DOHH2 (cell line): ENCODE results near the gene FABP2.
A peak's percentile ranks its signal among the peaks of the same experiment; 100 is the strongest.
"Not testable (repeated sequence)": the region's sequence is repeated elsewhere in the genome, so short reads cannot be mapped to it uniquely, and the experiment has no call there.

Experiments used
- H3F3A ChIP-seq: fragments of 200-600 bp; sonication (generic), shearing (Covaris generic); 2 replicates; pipeline ENCODE4 v1.6.0; 2016; ENCODE audit warnings: antibody characterized with exemption, mild to moderate bottlenecking; ENCODE audit not compliant: control insufficient read depth, insufficient read depth
- H3K27ac ChIP-seq: fragments of 200-600 bp; sonication (generic); 2 replicates; pipeline ENCODE4 v1.5.1; 2014; ENCODE audit warnings: low read depth, mild to moderate bottlenecking, low read length, moderate library complexity
- H3K27me3 ChIP-seq: fragments of 200-600 bp; sonication (generic); 2 replicates; pipeline ENCODE4 v1.6.1; 2014; ENCODE audit warnings: mild to moderate bottlenecking, low read length, mixed read lengths; ENCODE audit not compliant: control insufficient read depth
- H3K36me3 ChIP-seq: fragments of 200-600 bp; sonication (generic); 2 replicates; pipeline ENCODE4 v1.6.1; 2014; ENCODE audit warnings: mild to moderate bottlenecking, low read length, moderate library complexity, mixed read lengths; ENCODE audit not compliant: control insufficient read depth
- H3K4me1 ChIP-seq: fragments of 200-600 bp; sonication (generic); 2 replicates; pipeline ENCODE4 v1.6.1; 2014; ENCODE audit warnings: mild to moderate bottlenecking, low read length, mixed read lengths; ENCODE audit not compliant: control insufficient read depth
- H3K4me2 ChIP-seq: fragments of 200-600 bp; sonication (generic); 2 replicates; pipeline ENCODE4 v1.6.0; 2014; ENCODE audit warnings: mild to moderate bottlenecking, low read length, moderate library complexity
- H3K4me3 ChIP-seq: fragments of 200-600 bp; sonication (generic); 2 replicates; pipeline ENCODE4 v1.5.1; 2014; ENCODE audit warnings: mild to moderate bottlenecking, low read length, mixed read lengths
- H3K79me2 ChIP-seq: fragments of 200-600 bp; sonication (generic); 2 replicates; pipeline ENCODE4 v1.6.1; 2014; ENCODE audit warnings: mild to moderate bottlenecking, low read length, mixed read lengths; ENCODE audit not compliant: control insufficient read depth
- H3K9me2 ChIP-seq: fragments of 200-600 bp; sonication (generic); replicated peaks from 2 replicates; pipeline ENCODE4 v1.6.1; 2014; ENCODE audit warnings: mild to moderate bottlenecking, low read length, mixed read lengths; ENCODE audit not compliant: control insufficient read depth
- H3K9me3 ChIP-seq: fragments of 200-600 bp; sonication (generic); 2 replicates; pipeline ENCODE4 v1.6.1; 2014; ENCODE audit warnings: antibody characterized with exemption, low read length, mixed read lengths; ENCODE audit not compliant: control insufficient read depth, insufficient read depth
- H4K20me1 ChIP-seq: fragments of 200-600 bp; sonication (generic); 2 replicates; pipeline ENCODE4 v1.6.0; 2014; ENCODE audit warnings: low read depth, mild to moderate bottlenecking, antibody characterized with exemption, low read length, moderate library complexity; ENCODE audit not compliant: control insufficient read depth, insufficient read depth
- EZH2phosphoT487 ChIP-seq: fragments of 200-600 bp; sonication (generic); IDR thresholded peaks from 2 replicates; pipeline ENCODE4 v1.6.1; 2017; ENCODE audit warnings: borderline replicate concordance, mild to moderate bottlenecking, antibody characterized with exemption, low read length, moderate library complexity, mixed read lengths

Gene FABP2

DNA sequence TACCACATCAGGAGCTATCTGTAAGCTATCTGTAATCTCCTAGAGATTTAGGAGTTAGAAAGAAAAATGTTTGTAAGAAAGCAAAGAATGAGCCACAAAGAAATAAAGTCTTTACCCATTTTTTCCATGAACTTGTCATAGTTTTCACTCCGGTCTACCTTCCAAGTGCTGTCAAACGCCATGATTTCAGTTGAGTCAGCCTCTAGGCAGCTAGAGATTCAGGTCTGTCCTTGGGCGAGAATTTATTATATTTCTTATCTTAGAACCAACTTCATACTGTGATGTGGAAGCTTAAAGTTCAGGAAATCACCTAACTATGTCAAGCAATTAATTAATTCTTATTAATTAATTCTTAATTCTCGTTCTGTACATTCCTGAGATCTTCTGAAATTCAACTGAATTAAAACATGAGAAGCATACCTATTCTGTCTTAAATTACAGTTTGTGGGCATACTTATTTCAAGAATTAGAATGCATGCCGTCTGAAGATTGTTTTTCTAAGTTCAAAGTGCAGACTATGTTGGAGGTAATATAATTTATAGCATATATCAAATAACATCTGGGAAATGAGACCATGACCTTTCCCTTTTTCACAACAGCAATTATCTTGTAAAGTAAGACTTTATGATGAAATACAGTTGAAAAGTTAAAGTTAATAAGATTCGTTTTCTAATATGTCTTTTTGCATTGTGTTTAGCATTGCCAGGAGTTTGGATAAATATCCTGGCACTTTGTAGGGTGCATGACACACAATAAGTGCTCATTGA, at the start of gene FABP2:
FABP2 (minus strand) TSS at position 218 of the 767 bp plus-strand sequence; CDS start at position 182, 36 bp downstream.
- H4K20me1 ChIP-seq, result no peaks in the 10 kb centered on the region
- H3K79me2 ChIP-seq, result no peaks in the 10 kb centered on the region
- no peak within 1 kb of the TSS for H3K27ac ChIP-seq
- H3K4me3 ChIP-seq, result no peak within 1 kb of the TSS
- no peaks in the 10 kb centered on the region for H3F3A ChIP-seq
- no peaks in the 10 kb centered on the region for H3K9me3 ChIP-seq
- H3K4me2 ChIP-seq, result no peak within 1 kb of the TSS
- H3K36me3 ChIP-seq, result no peaks in the 10 kb centered on the region
- H3K9me2 ChIP-seq, result no peaks in the 10 kb centered on the region
- H3K27me3 ChIP-seq, result no peaks in the 10 kb centered on the region
- no peak for TF ChIP-seq EZH2phosphoT487
- no peaks in the 10 kb centered on the region for H3K4me1 ChIP-seq

DNA sequence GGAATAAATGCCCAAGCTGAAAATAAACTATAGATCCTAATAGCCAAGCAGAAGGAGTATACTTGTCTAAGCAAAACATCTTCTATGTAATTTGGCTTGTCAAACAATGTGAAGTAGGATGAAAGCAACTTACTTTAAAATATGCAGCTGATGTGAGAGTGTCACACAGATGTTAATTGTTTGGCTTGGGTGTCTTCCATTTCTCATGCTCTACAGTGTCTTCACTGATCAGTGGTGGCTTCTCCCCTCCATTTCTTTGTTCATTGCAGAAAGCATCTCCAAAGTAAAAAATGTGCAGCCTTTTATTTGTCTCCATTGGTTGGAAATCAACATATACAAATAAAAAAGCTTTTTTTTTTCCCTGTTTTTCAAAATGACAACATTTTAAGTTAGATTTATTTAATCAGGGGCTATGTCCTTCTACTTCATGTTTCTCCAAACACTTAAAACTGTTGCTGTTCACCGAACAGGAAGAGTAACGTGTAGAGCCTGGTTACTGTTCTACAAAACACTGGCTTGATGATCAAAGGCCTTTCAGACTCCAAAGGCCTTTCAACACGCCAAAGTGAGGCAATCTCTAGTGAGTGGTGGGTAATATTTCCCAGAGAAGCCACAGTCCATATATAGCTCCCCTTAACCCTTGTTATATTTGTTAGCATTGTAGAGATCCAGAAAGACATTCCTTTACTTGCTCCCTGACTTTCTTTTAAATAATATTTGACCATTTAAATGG, 49.2 kb upstream of the FABP2 start:
- H3F3A ChIP-seq, H3K79me2 ChIP-seq, H3K9me2 ChIP-seq, H3K27me3 ChIP-seq, H3K9me3 ChIP-seq, H4K20me1 ChIP-seq, H3K36me3 ChIP-seq: not testable (repeated sequence)
- Histone ChIP-seq H3K4me1 (peaks cover 22% of the 10 kb centered on the region), H3K27ac (0 out of 2 replicates have a peak overlapping the region, but pooled peaks have one; percentile 2), H3K4me2 (peak overlapping the region; percentile 57), H3K4me3 (peak overlapping the region; percentile 37)

GRCh38 chr4:119370392-119370791, 48.5 kb upstream of the FABP2 start:
- not testable (repeated sequence) for H3K36me3 ChIP-seq, H3K27me3 ChIP-seq, H3K9me2 ChIP-seq, H3K9me3 ChIP-seq, H3K79me2 ChIP-seq, H3F3A ChIP-seq, H4K20me1 ChIP-seq, H3K27ac ChIP-seq
- Histone ChIP-seq H3K4me3 (peak overlapping the region; percentile 37), H3K4me2 (peak overlapping the region; percentile 57), H3K4me1 (peaks cover 22% of the 10 kb centered on the region)

DNA sequence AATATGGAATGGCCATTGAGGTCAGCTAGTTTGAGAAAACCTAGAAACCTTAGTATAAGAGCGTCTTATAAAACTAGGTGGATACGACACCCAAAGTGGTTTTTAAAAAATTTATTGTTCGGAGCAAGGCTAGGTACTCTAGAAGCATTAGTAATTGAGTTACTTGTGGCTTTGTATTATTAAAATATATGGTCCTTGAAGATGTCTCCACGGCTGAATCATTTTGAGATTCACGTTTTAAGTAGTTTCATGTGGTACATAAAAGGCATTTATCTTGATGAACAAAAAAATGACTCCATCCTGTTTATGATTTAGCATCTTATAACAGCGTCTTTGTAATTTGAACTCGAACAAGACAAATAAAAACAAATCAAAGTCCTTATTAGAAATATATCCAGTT, 44.9 kb upstream of the FABP2 start:
- H3K4me1 ChIP-seq, result peaks cover 23% of the 10 kb centered on the region
- H3K9me2 ChIP-seq, H3K27ac ChIP-seq, H3K79me2 ChIP-seq, H3K4me3 ChIP-seq, H3F3A ChIP-seq, H4K20me1 ChIP-seq, H3K9me3 ChIP-seq, H3K36me3 ChIP-seq, H3K4me2 ChIP-seq, H3K27me3 ChIP-seq: not testable (repeated sequence)

- not testable (repeated sequence) for H3K27me3 ChIP-seq, H3K4me2 ChIP-seq, H4K20me1 ChIP-seq, H3K9me2 ChIP-seq, H3K4me1 ChIP-seq, H3K79me2 ChIP-seq, H3K4me3 ChIP-seq, H3F3A ChIP-seq, H3K27ac ChIP-seq, H3K36me3 ChIP-seq, H3K9me3 ChIP-seq
Observed at GRCh38 chr4:119364203-119364602, 42.3 kb upstream of the FABP2 start.

- not testable (repeated sequence) for H3K4me1 ChIP-seq, H3K4me3 ChIP-seq, H3K27me3 ChIP-seq, H3K36me3 ChIP-seq, H3K27ac ChIP-seq, H4K20me1 ChIP-seq, H3K4me2 ChIP-seq, H3K9me3 ChIP-seq, H3K9me2 ChIP-seq, H3F3A ChIP-seq, H3K79me2 ChIP-seq
Observed at GRCh38 chr4:119363372-119363771, 41.4 kb upstream of the FABP2 start.

DNA sequence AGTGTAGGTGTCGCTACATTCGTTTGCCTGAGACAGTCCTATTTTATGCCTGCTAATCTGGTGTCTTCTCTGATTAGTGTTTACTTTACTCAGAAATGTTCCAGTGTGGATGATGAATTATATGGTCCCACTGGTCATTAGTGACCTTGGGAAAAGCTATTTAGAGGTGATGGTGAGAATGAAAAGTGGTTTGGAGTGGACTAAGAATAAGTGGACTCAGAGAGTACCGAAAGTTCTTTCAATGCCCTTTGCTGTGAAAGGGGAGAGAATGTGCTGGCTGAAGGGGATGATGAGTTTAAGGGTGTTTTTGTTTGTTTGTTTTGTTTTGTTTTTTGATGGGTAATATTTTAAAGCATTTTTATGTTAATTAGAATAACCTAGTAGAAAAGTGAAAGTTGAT, 40.5 kb upstream of the FABP2 start:
- not testable (repeated sequence) for H3K27ac ChIP-seq, H3K4me2 ChIP-seq, H3K4me1 ChIP-seq, H3F3A ChIP-seq, H3K9me3 ChIP-seq, H3K9me2 ChIP-seq, H4K20me1 ChIP-seq, H3K27me3 ChIP-seq, H3K36me3 ChIP-seq, H3K79me2 ChIP-seq, H3K4me3 ChIP-seq

DNA sequence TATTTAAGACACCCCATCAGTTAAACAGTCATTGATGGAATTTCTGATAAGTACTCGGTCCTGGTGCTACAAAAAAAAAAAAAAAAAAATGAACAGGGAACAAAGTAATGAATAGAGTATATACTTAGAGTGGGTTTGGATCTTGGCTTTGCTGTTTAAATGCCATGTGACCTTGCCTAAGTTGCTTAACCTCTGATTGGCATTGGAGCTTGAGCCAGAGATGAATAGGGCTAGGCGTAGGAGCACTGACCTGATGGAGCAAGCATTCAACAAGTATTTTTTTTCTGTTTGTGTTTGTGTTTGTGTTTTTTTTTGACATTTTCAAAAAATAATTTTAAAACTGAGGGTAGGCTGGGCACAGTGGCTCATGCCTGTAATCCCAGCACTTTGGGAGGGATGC, 37.9 kb upstream of the FABP2 start:
- H3K9me2 ChIP-seq, H3K79me2 ChIP-seq, H3K4me2 ChIP-seq, H3K4me3 ChIP-seq, H4K20me1 ChIP-seq, H3K9me3 ChIP-seq, H3K27ac ChIP-seq, H3K27me3 ChIP-seq, H3K36me3 ChIP-seq, H3K4me1 ChIP-seq, H3F3A ChIP-seq: not testable (repeated sequence)
